ENCODE measurements around the gene PLB1.

The PLB1 gene

GRCh38 chr2:28617502-28618184 lies 121.8 kb downstream of the PLB1 start:
- no peak for FAIRE-seq
- no peak for TF ChIP-seq CTCF (IDR thresholded peaks at IDR 0.05; ENCODE audit: insufficient read depth, missing control alignments)
- DNase-seq (ENCODE audit: insufficient read length, low spot score) = no peak

- TF ChIP-seq CTCF (IDR thresholded peaks at IDR 0.05; ENCODE audit: insufficient read depth, missing control alignments) = no peak
- FAIRE-seq = no peak
- DNase-seq (ENCODE audit: insufficient read length, low spot score) = no peak
These were observed 122.6 kb downstream of the PLB1 start for GRCh38 chr2:28618221-28619141.

- TF ChIP-seq CTCF (IDR thresholded peaks at IDR 0.05; ENCODE audit: insufficient read depth, missing control alignments) = no peak
- FAIRE-seq (no peak), DNase-seq (ENCODE audit: insufficient read length, low spot score) (no peak)
These were observed 123.6 kb downstream of the PLB1 start for GRCh38 chr2:28619213-28620196.

GRCh38 chr2:28620291-28620793 lies 124.5 kb downstream of the PLB1 start:
- FAIRE-seq (no peak), DNase-seq (ENCODE audit: insufficient read length, low spot score) (no peak)
- no peak for TF ChIP-seq CTCF (IDR thresholded peaks at IDR 0.05; ENCODE audit: insufficient read depth, missing control alignments)

- TF ChIP-seq CTCF (IDR thresholded peaks at IDR 0.05; ENCODE audit: insufficient read depth, missing control alignments) = no peak
- no peak for FAIRE-seq
These were observed 124.9 kb downstream of the PLB1 start for GRCh38 chr2:28620801-28621171.

GRCh38 chr2:28621172-28622100 lies 125.6 kb downstream of the PLB1 start:
- TF ChIP-seq CTCF (IDR thresholded peaks at IDR 0.05; ENCODE audit: insufficient read depth, missing control alignments) = no peak
- no peak for DNase-seq (ENCODE audit: insufficient read length, low spot score)
- FAIRE-seq = no peak

More at GRCh38 chr2:28620801-28621171, 124.9 kb downstream of the PLB1 start:
- no peak for DNase-seq (ENCODE audit: insufficient read length, low spot score)

Data from D721Med (cell line).